ENCODE results near the gene ATP9A. TPM values are rescaled to one million over a fixed set of nuclear protein-coding genes. Genes with fewer than 3 reads are reported as not detected.

ATP9A gene
- total and polyA plus RNA-seq, 2 donors from 2014 or later: 7.1 to 40.2 TPM

DNA sequence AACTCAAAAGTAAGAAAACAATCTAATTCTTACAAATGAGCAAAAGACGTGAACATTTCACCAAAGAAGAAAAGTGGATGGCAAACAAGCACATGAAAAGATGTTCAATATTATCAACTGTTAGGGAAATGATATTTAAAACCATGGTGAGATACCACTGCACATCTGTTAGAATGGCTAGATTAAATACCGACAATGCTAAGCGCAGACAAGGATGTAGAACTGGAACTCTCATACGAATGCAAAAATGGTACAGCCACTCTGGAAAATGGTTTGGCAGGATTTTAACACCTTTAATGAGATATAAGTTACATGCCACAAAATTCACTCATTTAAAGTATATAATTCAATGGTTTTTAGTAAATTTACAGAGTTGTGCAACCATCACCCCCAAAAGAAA lies 181.0 kb downstream of the ATP9A start:
- H3K27me3 ChIP-seq (ENCODE audit: control insufficient read depth, insufficient read depth, low read length): no peaks in the 10 kb centered on the region
- no peak overlapping the region for H3K9ac ChIP-seq (ENCODE audit: low read length in 3 of 3)
- H3K9me3 ChIP-seq (ENCODE audit: control insufficient read depth in 2 of 3, insufficient read depth in 1 of 3, low read length in 3 of 3): no peaks in the 10 kb centered on the region
- no peaks in the 10 kb centered on the region for H3K4me1 ChIP-seq (ENCODE audit: control insufficient read depth in 2 of 3, insufficient read depth in 2 of 3, low read depth in 1 of 3, low read length in 3 of 3)
- H3K36me3 ChIP-seq (ENCODE audit: control insufficient read depth in 2 of 3, insufficient read depth in 3 of 3, low read length in 3 of 3): no peaks in the 10 kb centered on the region
- intact Hi-C loops (cut with DNase I): no loop called here
- FAIRE-seq: no peak
- TF ChIP-seq, protein P1, sequence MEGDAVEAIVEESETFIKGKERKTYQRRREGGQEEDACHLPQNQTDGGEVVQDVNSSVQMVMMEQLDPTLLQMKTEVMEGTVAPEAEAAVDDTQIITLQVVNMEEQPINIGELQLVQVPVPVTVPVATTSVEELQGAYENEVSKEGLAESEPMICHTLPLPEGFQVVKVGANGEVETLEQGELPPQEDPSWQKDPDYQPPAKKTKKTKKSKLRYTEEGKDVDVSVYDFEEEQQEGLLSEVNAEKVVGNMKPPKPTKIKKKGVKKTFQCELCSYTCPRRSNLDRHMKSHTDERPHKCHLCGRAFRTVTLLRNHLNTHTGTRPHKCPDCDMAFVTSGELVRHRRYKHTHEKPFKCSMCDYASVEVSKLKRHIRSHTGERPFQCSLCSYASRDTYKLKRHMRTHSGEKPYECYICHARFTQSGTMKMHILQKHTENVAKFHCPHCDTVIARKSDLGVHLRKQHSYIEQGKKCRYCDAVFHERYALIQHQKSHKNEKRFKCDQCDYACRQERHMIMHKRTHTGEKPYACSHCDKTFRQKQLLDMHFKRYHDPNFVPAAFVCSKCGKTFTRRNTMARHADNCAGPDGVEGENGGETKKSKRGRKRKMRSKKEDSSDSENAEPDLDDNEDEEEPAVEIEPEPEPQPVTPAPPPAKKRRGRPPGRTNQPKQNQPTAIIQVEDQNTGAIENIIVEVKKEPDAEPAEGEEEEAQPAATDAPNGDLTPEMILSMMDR (IDR thresholded peaks at IDR 0.05; ENCODE audit: borderline replicate concordance, extremely low read depth, insufficient read depth): no peak
- H3K27ac ChIP-seq (ENCODE audit: low read depth in 2 of 2, low read length in 2 of 2): no peak overlapping the region
- DNase-seq: no peak
- H3K4me3 ChIP-seq (ENCODE audit: low read length in 3 of 3): no peak overlapping the region

DNA sequence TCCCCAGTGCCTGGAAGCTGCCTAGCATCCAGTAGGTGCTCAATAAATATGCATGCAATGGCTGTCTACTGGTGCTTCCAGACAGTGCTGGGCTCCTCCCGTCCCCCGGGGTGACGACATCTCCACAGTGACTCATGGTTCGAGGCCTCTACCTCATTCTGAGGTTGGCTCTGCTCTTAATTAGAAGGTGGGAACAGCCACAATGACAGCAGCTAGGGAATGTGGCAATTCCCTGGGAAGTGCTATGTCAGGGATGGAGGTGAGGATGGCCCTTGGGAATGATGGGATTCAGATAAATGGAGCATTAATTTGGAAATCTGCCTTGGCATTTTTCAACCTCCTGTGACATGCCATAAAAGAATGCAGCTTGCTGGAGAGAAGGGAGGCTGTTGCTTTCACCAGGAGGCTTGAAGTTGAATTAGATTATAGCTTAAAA lies 182.2 kb downstream of the ATP9A start:
- Histone ChIP-seq H3K27me3 (ENCODE audit: control insufficient read depth, insufficient read depth, low read length) (no peaks in the 10 kb centered on the region), H3K36me3 (ENCODE audit: control insufficient read depth in 2 of 3, insufficient read depth in 3 of 3, low read length in 3 of 3) (no peaks in the 10 kb centered on the region), H3K9ac (ENCODE audit: low read length in 3 of 3) (no peak overlapping the region), H3K4me1 (ENCODE audit: control insufficient read depth in 2 of 3, insufficient read depth in 2 of 3, low read depth in 1 of 3, low read length in 3 of 3) (no peaks in the 10 kb centered on the region), H3K27ac (ENCODE audit: low read depth in 2 of 2, low read length in 2 of 2) (no peak overlapping the region), H3K4me3 (ENCODE audit: low read length in 3 of 3) (no peak overlapping the region), H3K9me3 (ENCODE audit: control insufficient read depth in 2 of 3, insufficient read depth in 1 of 3, low read length in 3 of 3) (no peaks in the 10 kb centered on the region)
- intact Hi-C loops (cut with DNase I): no loop called here
- TF ChIP-seq, protein P1 (IDR thresholded peaks at IDR 0.05; ENCODE audit: borderline replicate concordance, extremely low read depth, insufficient read depth): no peak
- no peak for FAIRE-seq
- no peak for DNase-seq

DNA sequence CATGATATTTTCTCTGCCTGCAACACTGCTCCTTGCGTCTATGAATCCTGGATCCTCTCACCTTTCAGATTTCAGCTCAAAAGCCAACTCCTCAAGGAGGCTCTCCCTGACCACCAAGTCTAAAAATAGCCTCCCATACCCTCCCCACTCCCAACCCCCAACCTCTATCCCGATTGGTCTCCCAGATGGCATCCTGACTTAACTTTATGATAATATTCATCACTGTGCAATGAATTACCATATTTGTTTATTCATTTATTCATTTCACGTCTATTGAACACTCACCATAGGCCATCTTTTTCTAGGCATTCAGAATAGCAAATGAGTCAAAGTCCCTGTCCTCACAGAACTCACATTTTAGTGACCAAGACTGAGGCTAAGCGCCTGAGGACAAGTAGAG lies 183.0 kb downstream of the ATP9A start:
- no peak for DNase-seq
- H3K4me3 ChIP-seq (ENCODE audit: low read length in 3 of 3): no peak overlapping the region
- H3K9ac ChIP-seq (ENCODE audit: low read length in 3 of 3): no peak overlapping the region
- no peaks in the 10 kb centered on the region for H3K36me3 ChIP-seq (ENCODE audit: control insufficient read depth in 2 of 3, insufficient read depth in 3 of 3, low read length in 3 of 3)
- H3K4me1 ChIP-seq (ENCODE audit: control insufficient read depth in 2 of 3, insufficient read depth in 2 of 3, low read depth in 1 of 3, low read length in 3 of 3): no peaks in the 10 kb centered on the region
- H3K9me3 ChIP-seq (ENCODE audit: control insufficient read depth in 2 of 3, insufficient read depth in 1 of 3, low read length in 3 of 3): no peaks in the 10 kb centered on the region
- H3K27me3 ChIP-seq (ENCODE audit: control insufficient read depth, insufficient read depth, low read length): no peaks in the 10 kb centered on the region
- TF ChIP-seq, protein P1 (IDR thresholded peaks at IDR 0.05; ENCODE audit: borderline replicate concordance, extremely low read depth, insufficient read depth): no peak
- H3K27ac ChIP-seq (ENCODE audit: low read depth in 2 of 2, low read length in 2 of 2): no peak overlapping the region
- FAIRE-seq: no peak
- intact Hi-C loops (cut with DNase I): no loop called here

DNA sequence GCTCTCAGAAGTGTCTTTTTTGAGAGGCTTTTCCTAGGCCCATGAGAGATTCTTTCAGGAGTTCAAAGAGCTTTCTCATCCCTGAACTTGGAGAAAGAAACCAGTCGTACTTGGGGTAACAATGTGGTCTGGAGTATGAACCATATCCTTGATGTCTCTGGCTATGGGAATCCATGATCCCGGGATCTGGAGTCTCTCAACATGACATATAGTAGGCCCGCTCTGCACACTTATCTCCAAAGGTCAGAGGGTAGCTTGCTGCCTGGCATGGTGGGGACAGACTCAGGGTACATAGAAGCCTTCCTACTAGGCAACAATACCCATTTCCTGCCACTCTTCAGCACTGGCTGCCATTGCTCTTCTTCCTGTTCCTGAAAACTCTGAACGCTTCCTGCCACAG lies 183.5 kb downstream of the ATP9A start:
- Histone ChIP-seq H3K9me3 (ENCODE audit: control insufficient read depth in 2 of 3, insufficient read depth in 1 of 3, low read length in 3 of 3) (no peaks in the 10 kb centered on the region), H3K27me3 (ENCODE audit: control insufficient read depth, insufficient read depth, low read length) (no peaks in the 10 kb centered on the region), H3K4me1 (ENCODE audit: control insufficient read depth in 2 of 3, insufficient read depth in 2 of 3, low read depth in 1 of 3, low read length in 3 of 3) (no peaks in the 10 kb centered on the region), H3K27ac (ENCODE audit: low read depth in 2 of 2, low read length in 2 of 2) (no peak overlapping the region), H3K36me3 (ENCODE audit: control insufficient read depth in 2 of 3, insufficient read depth in 3 of 3, low read length in 3 of 3) (no peaks in the 10 kb centered on the region), H3K4me3 (ENCODE audit: low read length in 3 of 3) (no peak overlapping the region), H3K9ac (ENCODE audit: low read length in 3 of 3) (no peak overlapping the region)
- DNase-seq: no peak
- FAIRE-seq: no peak
- intact Hi-C loops (cut with DNase I): no loop called here
- TF ChIP-seq, protein P1 (IDR thresholded peaks at IDR 0.05; ENCODE audit: borderline replicate concordance, extremely low read depth, insufficient read depth): no peak

Data from kidney (tissue), 14 donors.